Trophoblast cell (in vitro differentiated cells and primary cell): ENCODE measurements around the gene SGSM2.

ENCODE experiments used
- DNase-seq, 2 donors: peaks; one replicate each; pipeline ENCODE4 v3.0.0-alpha.2; 2016
- H2AFZ ChIP-seq: 2 replicates; pipeline ENCODE4 v1.6.1; 2013; ENCODE audit warnings: low read length, moderate library complexity, mild to moderate bottlenecking; ENCODE audit not compliant: insufficient read depth, poor library complexity
- H2AK5ac ChIP-seq: 2 replicates; pipeline ENCODE4 v1.6.1; 2013; ENCODE audit warnings: mild to moderate bottlenecking, low read length
- H2BK120ac ChIP-seq: 2 replicates; pipeline ENCODE4 v1.6.1; 2013; ENCODE audit warnings: low read length, mild to moderate bottlenecking, moderate library complexity; ENCODE audit not compliant: insufficient read depth, poor library complexity
- H2BK12ac ChIP-seq: 2 replicates; pipeline ENCODE4 v1.6.1; 2013; ENCODE audit warnings: mild to moderate bottlenecking, low read length, moderate library complexity
- H2BK5ac ChIP-seq: 2 replicates; pipeline ENCODE4 v1.6.1; 2013; ENCODE audit warnings: low read length, low read depth, moderate library complexity, mild to moderate bottlenecking; ENCODE audit not compliant: poor library complexity
- H3K14ac ChIP-seq: 2 replicates; pipeline ENCODE4 v1.6.1; 2013; ENCODE audit warnings: mild to moderate bottlenecking, low read length
- H3K18ac ChIP-seq: 2 replicates; pipeline ENCODE4 v1.6.1; 2013; ENCODE audit warnings: mild to moderate bottlenecking, low read length
- H3K23ac ChIP-seq: 2 replicates; pipeline ENCODE4 v1.6.1; 2013; ENCODE audit warnings: low read length
- H3K27ac ChIP-seq: 2 replicates; pipeline ENCODE4 v1.5.1; 2013; ENCODE audit warnings: low read depth, mild to moderate bottlenecking, inconsistent platforms, low read length, moderate library complexity
- H3K27me3 ChIP-seq: 2 replicates; pipeline ENCODE4 v1.6.1; 2013; ENCODE audit warnings: inconsistent platforms, mild to moderate bottlenecking, low read length, moderate library complexity; ENCODE audit not compliant: insufficient read depth
- H3K36me3 ChIP-seq, 2 experiments: 1 replicate in 1 of 2; 2 replicates in 1 of 2; pipeline ENCODE4 v1.6.1; 2013; ENCODE audit warnings: low read length in 2 of 2, mild to moderate bottlenecking in 2 of 2, moderate library complexity in 1 of 2; ENCODE audit not compliant: insufficient read depth in 2 of 2, control insufficient read depth in 1 of 2
- H3K4ac ChIP-seq: 2 replicates; pipeline ENCODE4 v1.6.1; 2013; ENCODE audit warnings: low read depth, mild to moderate bottlenecking, low read length, moderate library complexity
- H3K4me1 ChIP-seq, 2 experiments: 1 replicate in 1 of 2; 2 replicates in 1 of 2; pipeline ENCODE4 v1.6.1; 2013; ENCODE audit warnings: low read length in 2 of 2, mild to moderate bottlenecking in 2 of 2, moderate library complexity in 1 of 2; ENCODE audit not compliant: insufficient read depth in 2 of 2, control insufficient read depth in 1 of 2
- H3K4me2 ChIP-seq: 2 replicates; pipeline ENCODE4 v1.6.1; 2013; ENCODE audit warnings: inconsistent platforms, mild to moderate bottlenecking, low read length, moderate library complexity
- H3K4me3 ChIP-seq: 2 replicates; pipeline ENCODE4 v1.5.1; 2013; ENCODE audit warnings: mild to moderate bottlenecking, low read depth, low read length, inconsistent platforms
- H3K79me1 ChIP-seq: one replicate; pipeline ENCODE4 v1.6.1; 2013; ENCODE audit warnings: low read length
- H3K79me2 ChIP-seq: 2 replicates; pipeline ENCODE4 v1.6.1; 2013; ENCODE audit warnings: low read length, mild to moderate bottlenecking; ENCODE audit not compliant: control insufficient read depth, insufficient read depth, poor library complexity
- H3K9ac ChIP-seq: 2 replicates; pipeline ENCODE4 v1.6.1; 2013; ENCODE audit warnings: mild to moderate bottlenecking, low read length
- H3K9me3 ChIP-seq: 2 replicates; pipeline ENCODE4 v1.6.1; 2013; ENCODE audit warnings: low read depth, mild to moderate bottlenecking, control low read depth, inconsistent platforms, low read length; ENCODE audit not compliant: insufficient read depth
- H4K12ac ChIP-seq: 2 replicates; pipeline ENCODE4 v1.6.1; 2013; ENCODE audit warnings: low read depth, mild to moderate bottlenecking, low read length, moderate library complexity
- H4K8ac ChIP-seq: 2 replicates; pipeline ENCODE4 v1.6.1; 2013; ENCODE audit warnings: low read depth, mild to moderate bottlenecking, low read length, moderate library complexity
- H4K91ac ChIP-seq: one replicate; pipeline ENCODE4 v1.6.1; 2013; ENCODE audit warnings: low read depth, mild to moderate bottlenecking, low read length, moderate library complexity
- WGBS: extraction: QIAGEN DNeasy Blood & Tissue Kit; methylation state at CpG from one replicate; pipeline ENCODE4 v1.1.7; 2013; ENCODE audit warnings: missing lambda C conversion rate; ENCODE audit not compliant: insufficient read length, insufficient coverage; ENCODE audit errors: extremely low coverage; 5-methylcytosine and 5-hydroxymethylcytosine counted together

Gene SGSM2

GRCh38 chr17:2297023-2297422, 40.3 kb upstream of the SGSM2 start:
- H4K8ac ChIP-seq = no peak overlapping the region
- no peak overlapping the region for H2BK5ac ChIP-seq
- peaks cover 20 to 49% of the 10 kb centered on the region in 2 experiments for H3K36me3 ChIP-seq
- H3K79me2 ChIP-seq = no peaks in the 10 kb centered on the region
- no CpG with 5 or more reads among the region's 5 CpGs for WGBS
- H3K23ac ChIP-seq = no peak overlapping the region
- no peak overlapping the region for H4K12ac ChIP-seq
- no peak overlapping the region for H3K9ac ChIP-seq
- no peak overlapping the region for H2AFZ ChIP-seq
- no peak overlapping the region for H3K4me3 ChIP-seq
- H3K27me3 ChIP-seq = no peaks in the 10 kb centered on the region
- no peak overlapping the region for H3K4me2 ChIP-seq
- H4K91ac ChIP-seq = no peak overlapping the region
- H3K9me3 ChIP-seq = no peaks in the 10 kb centered on the region
- H3K14ac ChIP-seq = no peak overlapping the region
- no peak overlapping the region for H2BK12ac ChIP-seq
- DNase-seq = no peak
- no peak overlapping the region for H2AK5ac ChIP-seq
- H3K18ac ChIP-seq = no peak overlapping the region
- peaks cover 6 to 8% of the 10 kb centered on the region in 2 experiments for H3K4me1 ChIP-seq
- no peaks in the 10 kb centered on the region for H3K79me1 ChIP-seq
- H3K27ac ChIP-seq = no peak overlapping the region
- no peak overlapping the region for H3K4ac ChIP-seq
- H2BK120ac ChIP-seq = no peak overlapping the region

- Histone ChIP-seq H3K4me1 (peaks cover 5 to 6% of the 10 kb centered on the region in 2 experiments), H3K4me2 (no peak overlapping the region), H2BK120ac (no peak overlapping the region), H4K12ac (no peak overlapping the region), H3K4me3 (no peak overlapping the region), H2AK5ac (no peak overlapping the region), H3K79me1 (peaks cover 11% of the 10 kb centered on the region), H3K14ac (no peak overlapping the region), H2AFZ (no peak overlapping the region), H3K18ac (no peak overlapping the region), H3K9me3 (no peaks in the 10 kb centered on the region), H3K36me3 (peaks cover 20 to 41% of the 10 kb centered on the region in 2 experiments), H2BK12ac (no peak overlapping the region), H3K9ac (no peak overlapping the region), H4K8ac (no peak overlapping the region), H3K27ac (no peak overlapping the region), H4K91ac (no peak overlapping the region), H3K23ac (no peak overlapping the region), H3K27me3 (no peaks in the 10 kb centered on the region), H3K79me2 (peaks cover 10% of the 10 kb centered on the region), H3K4ac (no peak overlapping the region), H2BK5ac (no peak overlapping the region)
- no CpG with 5 or more reads among the region's 12 CpGs for WGBS
- no peak for DNase-seq
These were observed 38.2 kb upstream of the SGSM2 start for GRCh38 chr17:2299136-2299535.

GRCh38 chr17:2299756-2300155, 37.5 kb upstream of the SGSM2 start:
- H3K79me1 ChIP-seq = peaks cover 11% of the 10 kb centered on the region

GRCh38 chr17:2302778-2303203, 34.5 kb upstream of the SGSM2 start:
- Histone ChIP-seq H3K4ac (peak overlapping the region; percentile 90), H3K14ac (peak overlapping the region; percentile 87), H2AK5ac (peak overlapping the region; percentile 29), H3K36me3 (peaks cover 14 to 18% of the 10 kb centered on the region in 2 experiments), H4K12ac (peak overlapping the region; percentile 86), H3K4me3 (peak overlapping the region; percentile 95), H4K8ac (peak overlapping the region; percentile 98), H3K79me1 (peaks cover 11% of the 10 kb centered on the region), H3K9me3 (no peaks in the 10 kb centered on the region), H3K18ac (peak overlapping the region; percentile 83), H3K4me2 (peak overlapping the region; percentile 88), H3K79me2 (peaks cover 10% of the 10 kb centered on the region), H2BK5ac (peak overlapping the region; percentile 96), H2BK12ac (no peak overlapping the region), H3K4me1 (peaks cover 5 to 8% of the 10 kb centered on the region in 2 experiments), H3K27me3 (no peaks in the 10 kb centered on the region), H4K91ac (peak overlapping the region; percentile 91), H3K23ac (no peak overlapping the region), H2BK120ac (peak overlapping the region; percentile 56), H3K9ac (peak overlapping the region; percentile 97), H2AFZ (peak overlapping the region; percentile 71), H3K27ac (peak overlapping the region; percentile 100)
- WGBS = no CpG with 5 or more reads among the region's 12 CpGs
- DNase-seq = peak in 1 of 2 donors; percentile 29

More at GRCh38 chr17:2299756-2300155, 37.5 kb upstream of the SGSM2 start:
- H3K4ac ChIP-seq = no peak overlapping the region
- no peaks in the 10 kb centered on the region for H3K9me3 ChIP-seq
- H2BK5ac ChIP-seq = no peak overlapping the region
- H4K91ac ChIP-seq = no peak overlapping the region
- DNase-seq = no peak
- WGBS = no CpG with 5 or more reads among the region's 22 CpGs
- H4K12ac ChIP-seq = no peak overlapping the region
- H3K27ac ChIP-seq = no peak overlapping the region
- peaks cover 20 to 37% of the 10 kb centered on the region in 2 experiments for H3K36me3 ChIP-seq
- no peak overlapping the region for H2AFZ ChIP-seq
- H3K4me3 ChIP-seq = no peak overlapping the region
- no peak overlapping the region for H2BK120ac ChIP-seq
- no peak overlapping the region for H3K23ac ChIP-seq
- H3K4me1 ChIP-seq = peaks cover 5 to 8% of the 10 kb centered on the region in 2 experiments
- no peak overlapping the region for H2BK12ac ChIP-seq
- H3K27me3 ChIP-seq = no peaks in the 10 kb centered on the region
- no peak overlapping the region for H3K9ac ChIP-seq
- H4K8ac ChIP-seq = no peak overlapping the region
- H3K79me2 ChIP-seq = peaks cover 10% of the 10 kb centered on the region
- H3K18ac ChIP-seq = no peak overlapping the region
- no peak overlapping the region for H2AK5ac ChIP-seq
- no peak overlapping the region for H3K14ac ChIP-seq
- H3K4me2 ChIP-seq = no peak overlapping the region
